HepG2 (cell line): ENCODE results near the gene RANBP3L. TPM values are rescaled to one million over a fixed set of nuclear protein-coding genes. Genes with fewer than 3 reads are reported as not detected.

ENCODE experiments used
- ARNTL ChIP-seq: sonication (generic); formaldehyde crosslinking; IDR thresholded peaks from 2 replicates; pipeline ENCODE4 v1.4.0; 2020; ENCODE audit warnings: mild to moderate bottlenecking, missing genetic modification reagents
- FOXK1 ChIP-seq: sonication (generic); formaldehyde crosslinking; IDR thresholded peaks from 2 replicates; pipeline ENCODE4 v1.4.0; 2020; ENCODE audit warnings: low read depth, missing genetic modification reagents, borderline replicate concordance
- HNRNPL ChIP-seq: fragments of 200-400 bp; formaldehyde crosslinking; IDR thresholded peaks from 2 replicates; pipeline ENCODE4 v1.6.1; 2017; ENCODE audit warnings: mild to moderate bottlenecking, low read depth, low read length
- RFX1 ChIP-seq: fragments of 450-650 bp; IDR thresholded peaks from 2 replicates; pipeline ENCODE4 v1.6.1; 2017
- RXRB ChIP-seq: IDR thresholded peaks from 2 replicates; pipeline ENCODE4 v1.6.1; 2016; ENCODE audit warnings: borderline replicate concordance, missing genetic modification reagents, missing compliant biosample characterization
- SIN3A ChIP-seq: IDR thresholded peaks from 2 replicates; pipeline ENCODE4 v1.6.1; 2011; ENCODE audit warnings: low read depth, mild to moderate bottlenecking, control low read depth, low read length, borderline replicate concordance
- SMAD9 ChIP-seq: sonication (generic); formaldehyde crosslinking; IDR thresholded peaks from 2 replicates; pipeline ENCODE4 v1.5.1; 2020; ENCODE audit warnings: mild to moderate bottlenecking, missing genetic modification reagents
- SP140L ChIP-seq: sonication (generic); formaldehyde crosslinking; IDR thresholded peaks from 2 replicates; pipeline ENCODE4 v1.4.0; 2020; ENCODE audit warnings: missing genetic modification reagents, borderline replicate concordance
- ZBTB3 ChIP-seq: sonication (generic); formaldehyde crosslinking; IDR thresholded peaks from 2 replicates; pipeline ENCODE4 v1.4.0; 2020; ENCODE audit warnings: low read depth, mild to moderate bottlenecking, moderate library complexity, missing genetic modification reagents, borderline replicate concordance
- ZC3H13 ChIP-seq: sonication (generic); formaldehyde crosslinking; IDR thresholded peaks from 2 replicates; pipeline ENCODE4 v1.8.1; 2023; ENCODE audit warnings: mild to moderate bottlenecking, missing genetic modification reagents, moderate library complexity
- ZKSCAN1 ChIP-seq: fragments of 150-350 bp; IDR thresholded peaks from 2 replicates; pipeline ENCODE4 v1.6.1; 2014; ENCODE audit warnings: low read length
- ZNF224 ChIP-seq: sonication (generic); formaldehyde crosslinking; IDR thresholded peaks from 2 replicates; pipeline ENCODE4 v1.5.0; 2020; ENCODE audit warnings: mild to moderate bottlenecking, missing genetic modification reagents
- ZNF672 ChIP-seq: sonication (generic); formaldehyde crosslinking; IDR thresholded peaks from 2 replicates; pipeline ENCODE4 v1.8.1; 2022; ENCODE audit warnings: missing genetic modification reagents
- ZNF879 ChIP-seq: sonication (generic); formaldehyde crosslinking; IDR thresholded peaks from 2 replicates; pipeline ENCODE4 v1.8.1; 2023; ENCODE audit warnings: missing genetic modification reagents
- polyA plus RNA-seq, 8 experiments: library from polyadenylated mRNA; depleted of rRNA in 3 of 8; stranded (reverse) in 7 of 8; unstranded in 1 of 8; fragments of >200 nt; fragmentation: Illumina TruSeq in 4 of 8; extraction: Trizol in 4 of 8; gene quantifications; 2 replicates each; pipeline versions ENCODE4 v1.2.1 to v1.2.3, GENCODE V29; 2011 to 2016; ENCODE audit warnings: low read depth in 4 of 8, missing spikeins in 1 of 8, mixed read lengths in 1 of 8; ENCODE audit not compliant: insufficient read depth in 1 of 8
- total RNA-seq, 5 experiments: library from RNA; depleted of rRNA; stranded (reverse); fragments of >200 nt; fragmentation: Illumina TruSeq; extraction: Trizol; gene quantifications; 2 replicates each; pipeline ENCODE4 v1.2.3, GENCODE V29; 2016; ENCODE audit warnings: low read depth in 1 of 5
- TF ChIP-seq, protein P1 (sequence below): sonication (generic); formaldehyde crosslinking; IDR thresholded peaks from 2 replicates; pipeline ENCODE4 v1.8.0; 2023; ENCODE audit warnings: mild to moderate bottlenecking, missing genetic modification reagents
- TF ChIP-seq, protein P2 (sequence below): sonication (generic); formaldehyde crosslinking; conservative IDR thresholded peaks from 2 replicates; pipeline ENCODE4 v1.8.0; 2022; ENCODE audit warnings: mild to moderate bottlenecking, moderate library complexity, missing genetic modification reagents
- TF ChIP-seq, protein P3 (sequence below), 2 experiments: sonication (generic) in 1 of 2; formaldehyde crosslinking in 1 of 2; IDR thresholded peaks; 2 replicates each; pipeline versions ENCODE4 v1.4.0 to v1.6.1; 2016 to 2020; ENCODE audit warnings: borderline replicate concordance in 1 of 2, low read depth in 1 of 2, mild to moderate bottlenecking in 1 of 2, missing genetic modification reagents in 1 of 2
- TF ChIP-seq, protein P4 (sequence below): sonication (generic); formaldehyde crosslinking; IDR thresholded peaks from 2 replicates; pipeline ENCODE4 v1.4.0; 2020; ENCODE audit warnings: mild to moderate bottlenecking, missing genetic modification reagents

RANBP3L gene
- total and polyA plus RNA-seq, 2 of the 13 experiments (the other 11 are each of a cell fraction or from before 2014, with no cell fraction given), result 0.09 TPM; not detected in 1

DNA sequence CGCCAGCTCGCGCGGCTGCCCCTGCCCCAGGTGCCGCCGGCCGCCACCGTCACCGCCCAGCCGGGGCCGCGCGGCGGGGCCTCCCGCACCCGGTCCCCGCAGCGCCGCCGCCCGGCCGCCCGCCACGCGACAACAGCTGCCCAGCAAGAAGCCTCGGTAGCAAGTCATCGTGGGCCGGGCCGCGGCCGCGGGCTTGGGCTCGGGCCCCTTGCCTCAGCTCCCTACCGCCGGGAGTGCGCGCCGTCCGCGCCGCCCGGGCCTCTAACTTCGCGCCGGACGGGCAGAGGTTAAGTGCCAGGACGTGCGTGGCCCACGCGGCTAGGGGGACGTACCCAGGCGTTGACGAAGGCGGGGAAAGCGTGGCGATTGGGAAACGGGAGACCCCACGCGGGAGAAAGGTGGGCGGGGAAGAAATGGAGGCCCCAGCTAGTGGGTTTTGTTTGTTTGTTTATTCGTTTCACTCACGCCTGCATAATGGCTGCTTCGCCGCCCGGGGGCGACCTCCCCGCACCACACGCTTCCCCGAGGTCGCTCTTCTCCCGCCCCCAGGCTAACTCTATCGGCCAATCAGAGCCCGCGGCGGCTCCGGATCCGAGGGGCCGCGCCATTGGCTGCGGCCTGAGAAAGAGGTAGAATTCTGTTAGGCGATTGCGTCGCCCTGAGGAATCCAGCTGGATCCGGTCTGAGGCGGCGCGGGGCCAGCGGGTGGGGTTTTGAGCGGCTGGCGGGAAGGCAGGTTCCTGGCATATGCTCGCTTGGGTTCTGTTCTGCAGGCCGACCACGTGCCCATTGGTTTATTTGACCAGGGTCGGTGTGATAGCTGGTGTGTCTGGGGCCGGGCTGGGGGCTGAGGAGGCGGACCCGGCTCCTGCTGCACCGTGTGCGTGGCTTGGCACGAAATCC lies 59.8 kb downstream of the RANBP3L start, which contains the start of gene NADK2 (continued):
- TF ChIP-seq RFX1 (no peak), SMAD9 (CRISPR knock-in tag) (no peak), ZNF224 (CRISPR knock-in tag) (no peak), FOXK1 (CRISPR knock-in tag) (no peak; the same call in 1 of the 2 replicates), ZBTB3 (0 out of 2 replicates have a peak, but pooled peaks have one; percentile 44), HNRNPL (0 out of 2 replicates have a peak, but pooled peaks have one; percentile 67), RXRB (CRISPR knock-in tag) (0 out of 2 replicates have a peak, but pooled peaks have one; percentile 32), ARNTL (CRISPR knock-in tag) (peak; percentile 60), ZKSCAN1 (no peak), ZNF879 (CRISPR knock-in tag) (peak; percentile 69; the same call in 1 of the 2 replicates), ZNF672 (CRISPR knock-in tag) (no peak), ZC3H13 (CRISPR knock-in tag) (peak; percentile 77; the same call in 1 of the 2 replicates), SIN3A (no peak), SP140L (no peak)
- TF ChIP-seq, protein P1, sequence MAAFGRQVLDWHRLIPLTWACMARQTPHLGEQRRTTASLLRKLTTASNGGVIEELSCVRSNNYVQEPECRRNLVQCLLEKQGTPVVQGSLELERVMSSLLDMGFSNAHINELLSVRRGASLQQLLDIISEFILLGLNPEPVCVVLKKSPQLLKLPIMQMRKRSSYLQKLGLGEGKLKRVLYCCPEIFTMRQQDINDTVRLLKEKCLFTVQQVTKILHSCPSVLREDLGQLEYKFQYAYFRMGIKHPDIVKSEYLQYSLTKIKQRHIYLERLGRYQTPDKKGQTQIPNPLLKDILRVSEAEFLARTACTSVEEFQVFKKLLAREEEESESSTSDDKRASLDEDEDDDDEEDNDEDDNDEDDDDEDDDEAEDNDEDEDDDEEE (CRISPR knock-in tag), result peak; percentile 40; the same call in 1 of the 2 replicates
- TF ChIP-seq, protein P2, sequence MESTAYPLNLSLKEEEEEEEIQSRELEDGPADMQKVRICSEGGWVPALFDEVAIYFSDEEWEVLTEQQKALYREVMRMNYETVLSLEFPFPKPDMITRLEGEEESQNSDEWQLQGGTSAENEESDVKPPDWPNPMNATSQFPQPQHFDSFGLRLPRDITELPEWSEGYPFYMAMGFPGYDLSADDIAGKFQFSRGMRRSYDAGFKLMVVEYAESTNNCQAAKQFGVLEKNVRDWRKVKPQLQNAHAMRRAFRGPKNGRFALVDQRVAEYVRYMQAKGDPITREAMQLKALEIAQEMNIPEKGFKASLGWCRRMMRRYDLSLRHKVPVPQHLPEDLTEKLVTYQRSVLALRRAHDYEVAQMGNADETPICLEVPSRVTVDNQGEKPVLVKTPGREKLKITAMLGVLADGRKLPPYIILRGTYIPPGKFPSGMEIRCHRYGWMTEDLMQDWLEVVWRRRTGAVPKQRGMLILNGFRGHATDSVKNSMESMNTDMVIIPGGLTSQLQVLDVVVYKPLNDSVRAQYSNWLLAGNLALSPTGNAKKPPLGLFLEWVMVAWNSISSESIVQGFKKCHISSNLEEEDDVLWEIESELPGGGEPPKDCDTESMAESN (CRISPR knock-in tag), result peak; percentile 54; the same call in 1 of the 2 replicates
- TF ChIP-seq, protein P3, sequence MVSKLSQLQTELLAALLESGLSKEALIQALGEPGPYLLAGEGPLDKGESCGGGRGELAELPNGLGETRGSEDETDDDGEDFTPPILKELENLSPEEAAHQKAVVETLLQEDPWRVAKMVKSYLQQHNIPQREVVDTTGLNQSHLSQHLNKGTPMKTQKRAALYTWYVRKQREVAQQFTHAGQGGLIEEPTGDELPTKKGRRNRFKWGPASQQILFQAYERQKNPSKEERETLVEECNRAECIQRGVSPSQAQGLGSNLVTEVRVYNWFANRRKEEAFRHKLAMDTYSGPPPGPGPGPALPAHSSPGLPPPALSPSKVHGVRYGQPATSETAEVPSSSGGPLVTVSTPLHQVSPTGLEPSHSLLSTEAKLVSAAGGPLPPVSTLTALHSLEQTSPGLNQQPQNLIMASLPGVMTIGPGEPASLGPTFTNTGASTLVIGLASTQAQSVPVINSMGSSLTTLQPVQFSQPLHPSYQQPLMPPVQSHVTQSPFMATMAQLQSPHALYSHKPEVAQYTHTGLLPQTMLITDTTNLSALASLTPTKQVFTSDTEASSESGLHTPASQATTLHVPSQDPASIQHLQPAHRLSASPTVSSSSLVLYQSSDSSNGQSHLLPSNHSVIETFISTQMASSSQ (IDR thresholded peaks at IDR 0.05; ENCODE audit: low read depth), result no peak
- TF ChIP-seq, protein P3 (CRISPR knock-in tag; IDR thresholded peaks at IDR 0.05; ENCODE audit: borderline replicate concordance), result peak; percentile 76; the same call in 1 of the 2 replicates
- TF ChIP-seq, protein P4, sequence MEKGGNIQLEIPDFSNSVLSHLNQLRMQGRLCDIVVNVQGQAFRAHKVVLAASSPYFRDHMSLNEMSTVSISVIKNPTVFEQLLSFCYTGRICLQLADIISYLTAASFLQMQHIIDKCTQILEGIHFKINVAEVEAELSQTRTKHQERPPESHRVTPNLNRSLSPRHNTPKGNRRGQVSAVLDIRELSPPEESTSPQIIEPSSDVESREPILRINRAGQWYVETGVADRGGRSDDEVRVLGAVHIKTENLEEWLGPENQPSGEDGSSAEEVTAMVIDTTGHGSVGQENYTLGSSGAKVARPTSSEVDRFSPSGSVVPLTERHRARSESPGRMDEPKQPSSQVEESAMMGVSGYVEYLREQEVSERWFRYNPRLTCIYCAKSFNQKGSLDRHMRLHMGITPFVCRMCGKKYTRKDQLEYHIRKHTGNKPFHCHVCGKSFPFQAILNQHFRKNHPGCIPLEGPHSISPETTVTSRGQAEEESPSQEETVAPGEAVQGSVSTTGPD, result peak; percentile 22; the same call in 1 of the 2 replicates
